ENCODE measurements around the gene C15orf61.

C15orf61 gene

GRCh38 chr15:67512933-67513714 lies 7.8 kb upstream of the C15orf61 start:
- DNase-seq (ENCODE audit: low read depth in 3 of 3): no peak

GRCh38 chr15:67515090-67515489 lies 5.8 kb upstream of the C15orf61 start:
- no peak for DNase-seq (ENCODE audit: low read depth in 3 of 3)

GRCh38 chr15:67515557-67515956 lies 5.4 kb upstream of the C15orf61 start:
- no peak for DNase-seq (ENCODE audit: low read depth in 3 of 3)

- no peak for DNase-seq (ENCODE audit: low read depth in 3 of 3)
Observed at GRCh38 chr15:67520321-67521028, 456 bp upstream of the C15orf61 start.

GRCh38 chr15:67521783-67522568 lies 1.0 kb downstream of the C15orf61 start:
- DNase-seq (ENCODE audit: low read depth in 3 of 3): no peak

GRCh38 chr15:67523330-67523729 lies 2.4 kb downstream of the C15orf61 start:
- DNase-seq (ENCODE audit: low read depth in 3 of 3): no peak

- DNase-seq (ENCODE audit: low read depth in 3 of 3): no peak
Observed at GRCh38 chr15:67524235-67524634, 3.3 kb downstream of the C15orf61 start.

- DNase-seq (ENCODE audit: low read depth in 3 of 3): no peak
Observed at GRCh38 chr15:67528513-67528912, 7.6 kb downstream of the C15orf61 start.

GRCh38 chr15:67531379-67531914 lies 10.5 kb downstream of the C15orf61 start:
- no peak for DNase-seq (ENCODE audit: low read depth in 3 of 3)

GRCh38 chr15:67533873-67534272 lies 12.9 kb downstream of the C15orf61 start:
- no peak for DNase-seq (ENCODE audit: low read depth in 3 of 3)

- DNase-seq (ENCODE audit: low read depth in 3 of 3): no peak
Observed at GRCh38 chr15:67534360-67534759, 13.4 kb downstream of the C15orf61 start.

GRCh38 chr15:67537771-67538170 lies 16.8 kb downstream of the C15orf61 start:
- DNase-seq (ENCODE audit: low read depth in 3 of 3): no peak

GRCh38 chr15:67542420-67543347 lies 21.8 kb downstream of the C15orf61 start, which contains the start of gene MAP2K5:
Gene MAP2K5, plus strand, starts transcription at chr15:67542703. Its CDS starts 633 bp downstream, at chr15:67543336.
- peak; percentile 70 to 82 (median 75) for DNase-seq (ENCODE audit: low read depth in 3 of 3)

GRCh38 chr15:67543348-67543718 lies 22.4 kb downstream of the C15orf61 start:
- DNase-seq (ENCODE audit: low read depth in 3 of 3): no peak

- no peak for DNase-seq (ENCODE audit: low read depth in 3 of 3)
Observed at GRCh38 chr15:67544475-67544874, 23.5 kb downstream of the C15orf61 start.

GRCh38 chr15:67545864-67546263 lies 24.9 kb downstream of the C15orf61 start:
- DNase-seq (ENCODE audit: low read depth in 3 of 3): no peak

GRCh38 chr15:67547064-67547463 lies 26.1 kb downstream of the C15orf61 start:
- no peak for DNase-seq (ENCODE audit: low read depth in 3 of 3)

GRCh38 chr15:67547836-67548235 lies 26.9 kb downstream of the C15orf61 start:
- no peak for DNase-seq (ENCODE audit: low read depth in 3 of 3)

- DNase-seq (ENCODE audit: low read depth in 3 of 3): no peak
Observed at GRCh38 chr15:67548236-67548852, 27.4 kb downstream of the C15orf61 start.

- no peak for DNase-seq (ENCODE audit: low read depth in 3 of 3)
Observed at GRCh38 chr15:67548862-67549651, 28.1 kb downstream of the C15orf61 start.

All from stimulated activated CD4-positive, alpha-beta T cell treated with anti-CD3 and anti-CD28 coated beads, TNF-alpha, amount 100 ng/mL, for 48 hours (primary cell).